ENCODE measurements around the gene PNLIPRP2. TPM values are rescaled to one million over a fixed set of nuclear protein-coding genes. Genes with fewer than 3 reads are reported as not detected.

The PNLIPRP2 gene
- not detected in 2 replicates for total RNA-seq

- TF ChIP-seq CTCF (IDR thresholded peaks at IDR 0.05; ENCODE audit: insufficient read depth, low read depth, low read length): no peak
- no peak for DNase-seq (ENCODE audit: low read depth)
- no peak within 1 kb of the TSS for H3K4me3 ChIP-seq (ENCODE audit: low read depth, low read length)
These were observed at the start of gene PNLIPRP2 for GRCh38 chr10:116620423-116621400. TSS of gene PNLIPRP2 (plus strand) at chr10:116620953.

GRCh38 chr10:116574797-116575196, 46.0 kb upstream of the PNLIPRP2 start:
- no peak for DNase-seq (ENCODE audit: low read depth)

GRCh38 chr10:116587878-116588591, 32.7 kb upstream of the PNLIPRP2 start:
- H3K4me3 ChIP-seq (ENCODE audit: low read depth, low read length): no peak overlapping the region
- DNase-seq (ENCODE audit: low read depth): no peak
- no peak for TF ChIP-seq CTCF (IDR thresholded peaks at IDR 0.05; ENCODE audit: insufficient read depth, low read depth, low read length)

More at GRCh38 chr10:116574797-116575196, 46.0 kb upstream of the PNLIPRP2 start:
- no peak for TF ChIP-seq CTCF (IDR thresholded peaks at IDR 0.05; ENCODE audit: insufficient read depth, low read depth, low read length)
- H3K4me3 ChIP-seq (ENCODE audit: low read depth, low read length): no peak overlapping the region

- no peak for DNase-seq (ENCODE audit: low read depth)
- TF ChIP-seq CTCF (IDR thresholded peaks at IDR 0.05; ENCODE audit: insufficient read depth, low read depth, low read length): no peak
- H3K4me3 ChIP-seq (ENCODE audit: low read depth, low read length): no peak overlapping the region
These were observed 31.8 kb upstream of the PNLIPRP2 start for GRCh38 chr10:116588995-116589394.

GRCh38 chr10:116589926-116590325, 30.8 kb upstream of the PNLIPRP2 start:
- H3K4me3 ChIP-seq (ENCODE audit: low read depth, low read length): no peak overlapping the region
- DNase-seq (ENCODE audit: low read depth): no peak
- no peak for TF ChIP-seq CTCF (IDR thresholded peaks at IDR 0.05; ENCODE audit: insufficient read depth, low read depth, low read length)

- no peak for DNase-seq (ENCODE audit: low read depth)
- TF ChIP-seq CTCF (IDR thresholded peaks at IDR 0.05; ENCODE audit: insufficient read depth, low read depth, low read length): no peak
- no peak within 1 kb of the TSS for H3K4me3 ChIP-seq (ENCODE audit: low read depth, low read length)
These were observed 29.9 kb upstream of the PNLIPRP2 start, which contains the start of gene PNLIPRP1 for GRCh38 chr10:116590590-116591444. TSS of gene PNLIPRP1 (plus strand) at chr10:116590959. CDS start at chr10:116591130, 171 bp downstream.
